Stomach smooth muscle (tissue), 2 donors: ENCODE results near the gene IRX6.

Experiments used
- H3K27ac ChIP-seq: one replicate; pipeline ENCODE4 v1.7.0; 2013; ENCODE audit warnings: mild to moderate bottlenecking, low read length, inconsistent platforms
- H3K27me3 ChIP-seq, 2 donors: one replicate each; pipeline ENCODE4 v1.7.0; 2013; ENCODE audit warnings: low read length in 2 of 2; ENCODE audit not compliant: insufficient read depth in 2 of 2, control insufficient read depth in 1 of 2
- H3K36me3 ChIP-seq, 2 donors: one replicate each; pipeline ENCODE4 v1.7.0; 2013; ENCODE audit warnings: low read length in 2 of 2; ENCODE audit not compliant: control insufficient read depth in 2 of 2, insufficient read depth in 2 of 2
- H3K4me1 ChIP-seq: one replicate; pipeline ENCODE4 v1.7.0; 2013; ENCODE audit warnings: low read length; ENCODE audit not compliant: control insufficient read depth, insufficient read depth
- H3K4me3 ChIP-seq, 2 donors: one replicate each; pipeline ENCODE4 v1.7.0; 2013; ENCODE audit warnings: low read length in 2 of 2
- H3K9ac ChIP-seq, 2 donors: one replicate each; pipeline ENCODE4 v1.7.0; 2013; ENCODE audit warnings: low read length in 2 of 2, mild to moderate bottlenecking in 1 of 2
- H3K9me3 ChIP-seq, 2 donors: one replicate each; pipeline ENCODE4 v1.7.0; 2013; ENCODE audit warnings: low read length in 2 of 2; ENCODE audit not compliant: control insufficient read depth in 2 of 2
- donor health status: healthy.
- donor health status: Pancreatic carcinoma.

IRX6 gene

GRCh38 chr16:55323637-55324271 lies at the start of gene IRX6:
Gene IRX6, plus strand, starts transcription at chr16:55324203. Its CDS starts 889 bp downstream, at chr16:55325092.
- Histone ChIP-seq H3K4me3 (no peak within 1 kb of the TSS), H3K27me3 (peaks cover 25 to 45% of the 10 kb centered on the region in 2 donors), H3K27ac (no peak within 1 kb of the TSS), H3K9ac (no peak within 1 kb of the TSS), H3K4me1 (peaks cover 5% of the 10 kb centered on the region), H3K9me3 (no peaks in the 10 kb centered on the region), H3K36me3 (no peaks in the 10 kb centered on the region)

- H3K4me3 ChIP-seq, result no peak overlapping the region
- no peak overlapping the region for H3K27ac ChIP-seq
- H3K9ac ChIP-seq, result no peak overlapping the region
- no peaks in the 10 kb centered on the region for H3K4me1 ChIP-seq
- H3K36me3 ChIP-seq, result no peaks in the 10 kb centered on the region
- peaks cover 0 to 5% of the 10 kb centered on the region in 2 donors for H3K27me3 ChIP-seq
- H3K9me3 ChIP-seq, result peaks cover 0 to 4% of the 10 kb centered on the region in 2 donors
Measured at GRCh38 chr16:55274391-55274790, 49.6 kb upstream of the IRX6 start.

GRCh38 chr16:55275167-55275566 lies 48.8 kb upstream of the IRX6 start:
- Histone ChIP-seq H3K27ac (no peak overlapping the region), H3K9ac (no peak overlapping the region), H3K36me3 (no peaks in the 10 kb centered on the region), H3K4me1 (no peaks in the 10 kb centered on the region), H3K4me3 (no peak overlapping the region), H3K9me3 (no peaks in the 10 kb centered on the region), H3K27me3 (peaks cover 0 to 5% of the 10 kb centered on the region in 2 donors)

- no peaks in the 10 kb centered on the region for H3K9me3 ChIP-seq
- H3K27me3 ChIP-seq, result peaks cover 0 to 7% of the 10 kb centered on the region in 2 donors
- no peak overlapping the region for H3K9ac ChIP-seq
- no peak overlapping the region for H3K27ac ChIP-seq
- no peaks in the 10 kb centered on the region for H3K4me1 ChIP-seq
- no peaks in the 10 kb centered on the region for H3K36me3 ChIP-seq
- H3K4me3 ChIP-seq, result no peak overlapping the region
Measured at GRCh38 chr16:55275869-55276268, 48.1 kb upstream of the IRX6 start.

GRCh38 chr16:55277536-55277935 lies 46.5 kb upstream of the IRX6 start:
- no peak overlapping the region for H3K4me3 ChIP-seq
- H3K36me3 ChIP-seq, result no peaks in the 10 kb centered on the region
- H3K27me3 ChIP-seq, result peaks cover 4 to 12% of the 10 kb centered on the region in 2 donors
- no peaks in the 10 kb centered on the region for H3K9me3 ChIP-seq
- H3K27ac ChIP-seq, result no peak overlapping the region
- no peak overlapping the region for H3K9ac ChIP-seq
- no peaks in the 10 kb centered on the region for H3K4me1 ChIP-seq

- H3K9ac ChIP-seq, result no peak overlapping the region
Measured at GRCh38 chr16:55279598-55279997, 44.4 kb upstream of the IRX6 start.

GRCh38 chr16:55280587-55280986 lies 43.4 kb upstream of the IRX6 start:
- Histone ChIP-seq H3K4me1 (no peaks in the 10 kb centered on the region), H3K27me3 (peaks cover 4 to 13% of the 10 kb centered on the region in 2 donors)

More at GRCh38 chr16:55279598-55279997, 44.4 kb upstream of the IRX6 start:
- no peaks in the 10 kb centered on the region for H3K4me1 ChIP-seq
- H3K9me3 ChIP-seq, result no peaks in the 10 kb centered on the region
- no peak overlapping the region for H3K4me3 ChIP-seq
- H3K27me3 ChIP-seq, result peaks cover 4 to 13% of the 10 kb centered on the region in 2 donors
- no peak overlapping the region for H3K27ac ChIP-seq
- H3K36me3 ChIP-seq, result no peaks in the 10 kb centered on the region

GRCh38 chr16:55282441-55282840 lies 41.6 kb upstream of the IRX6 start:
- no peaks in the 10 kb centered on the region for H3K36me3 ChIP-seq
- H3K9me3 ChIP-seq, result no peaks in the 10 kb centered on the region
- no peaks in the 10 kb centered on the region for H3K4me1 ChIP-seq

More at GRCh38 chr16:55280587-55280986, 43.4 kb upstream of the IRX6 start:
- Histone ChIP-seq H3K4me3 (no peak overlapping the region), H3K27ac (no peak overlapping the region), H3K9ac (no peak overlapping the region), H3K36me3 (no peaks in the 10 kb centered on the region), H3K9me3 (no peaks in the 10 kb centered on the region)

GRCh38 chr16:55283812-55284717 lies 39.9 kb upstream of the IRX6 start:
- H3K4me3 ChIP-seq, result no peak overlapping the region

More at GRCh38 chr16:55282441-55282840, 41.6 kb upstream of the IRX6 start:
- no peak overlapping the region for H3K4me3 ChIP-seq
- peaks cover 4 to 11% of the 10 kb centered on the region in 2 donors for H3K27me3 ChIP-seq
- no peak overlapping the region for H3K9ac ChIP-seq
- no peak overlapping the region for H3K27ac ChIP-seq

GRCh38 chr16:55284718-55285099 lies 39.3 kb upstream of the IRX6 start:
- Histone ChIP-seq H3K27me3 (peaks cover 4 to 8% of the 10 kb centered on the region in 2 donors), H3K4me1 (no peaks in the 10 kb centered on the region), H3K27ac (no peak overlapping the region), H3K9ac (no peak overlapping the region), H3K4me3 (no peak overlapping the region), H3K9me3 (peaks cover 0 to 4% of the 10 kb centered on the region in 2 donors), H3K36me3 (no peaks in the 10 kb centered on the region)

More at GRCh38 chr16:55283812-55284717, 39.9 kb upstream of the IRX6 start:
- peaks cover 0 to 4% of the 10 kb centered on the region in 2 donors for H3K9me3 ChIP-seq
- no peak overlapping the region for H3K9ac ChIP-seq
- peaks cover 4 to 10% of the 10 kb centered on the region in 2 donors for H3K27me3 ChIP-seq
- H3K36me3 ChIP-seq, result no peaks in the 10 kb centered on the region
- H3K27ac ChIP-seq, result no peak overlapping the region
- no peaks in the 10 kb centered on the region for H3K4me1 ChIP-seq
